Uterus (tissue), 2 donors: ENCODE results near the gene CDH4.

Experiments used
- CTCF ChIP-seq, 4 experiments: fragments of 200-600 bp in 2 of 4; fragments of 450-650 bp in 2 of 4; sonication (generic) in 2 of 4; IDR thresholded peaks; one replicate each; pipeline ENCODE4 v1.5.1; 2016 to 2019; ENCODE audit warnings: antibody characterized with exemption in 4 of 4, mild to moderate bottlenecking in 2 of 4, moderate library complexity in 1 of 4
- POLR2A ChIP-seq, 2 donors: fragments of 450-650 bp; IDR thresholded peaks; one replicate each; pipeline ENCODE4 v1.6.1; 2016; ENCODE audit warnings: antibody characterized with exemption in 2 of 2, mild to moderate bottlenecking in 1 of 2, moderate library complexity in 1 of 2

DNA sequence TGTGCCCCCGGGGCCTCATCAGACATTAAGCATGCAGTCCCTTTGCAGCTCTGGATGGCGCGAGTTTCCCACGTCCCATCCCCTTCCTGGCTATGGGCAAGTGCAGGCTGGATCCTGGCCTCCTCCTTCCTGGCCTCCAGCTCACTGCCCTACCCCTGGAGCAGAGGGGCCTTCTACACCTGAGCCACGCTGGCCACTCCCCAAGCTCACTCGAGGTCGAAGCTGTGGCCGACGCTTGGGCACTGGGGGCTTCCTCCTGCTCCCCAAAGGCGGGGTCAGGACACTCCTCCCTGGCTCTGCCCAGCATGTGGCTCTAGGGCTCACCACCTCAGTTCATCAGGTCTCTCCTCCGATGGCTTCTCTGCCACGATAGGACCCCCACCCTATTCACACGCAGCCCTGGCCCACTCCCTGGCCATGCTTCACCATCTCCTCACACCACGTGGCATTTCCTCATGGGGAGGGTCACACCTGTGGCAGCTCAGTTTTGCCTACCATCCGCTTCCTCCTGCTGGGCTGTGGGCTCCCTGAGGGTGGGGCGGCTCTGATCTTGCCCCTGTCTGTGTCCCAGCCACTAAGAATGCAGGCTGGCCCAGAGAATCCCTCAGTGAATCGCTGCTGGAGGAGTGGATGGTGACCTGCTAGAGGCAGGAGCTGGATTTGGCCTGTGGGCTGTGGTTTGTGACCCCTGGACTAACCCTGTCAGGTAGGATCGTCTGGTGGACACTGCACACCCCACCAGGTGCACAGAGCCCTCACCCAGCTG, 532.9 kb downstream of the CDH4 start:
- TF ChIP-seq CTCF (IDR thresholded peaks at IDR 0.05), result no peak
- no peak for TF ChIP-seq POLR2A (IDR thresholded peaks at IDR 0.05)
